Activated effector memory CD4-positive, alpha-beta T cell treated with anti-CD3 and anti-CD28 coated beads, Interleukin-2, amount 50 U/mL, for 16 hours (primary cell): ENCODE data around the gene KIF1A.
A peak's percentile ranks its signal among the peaks of the same experiment; 100 is the strongest.
"Not testable (repeated sequence)": the region's sequence is repeated elsewhere in the genome, so short reads cannot be mapped to it uniquely, and the experiment has no call there.

Experiments
- DNase-seq: peaks from one replicate; pipeline ENCODE4 v3.0.0-alpha.2; 2020

Gene KIF1A

DNA sequence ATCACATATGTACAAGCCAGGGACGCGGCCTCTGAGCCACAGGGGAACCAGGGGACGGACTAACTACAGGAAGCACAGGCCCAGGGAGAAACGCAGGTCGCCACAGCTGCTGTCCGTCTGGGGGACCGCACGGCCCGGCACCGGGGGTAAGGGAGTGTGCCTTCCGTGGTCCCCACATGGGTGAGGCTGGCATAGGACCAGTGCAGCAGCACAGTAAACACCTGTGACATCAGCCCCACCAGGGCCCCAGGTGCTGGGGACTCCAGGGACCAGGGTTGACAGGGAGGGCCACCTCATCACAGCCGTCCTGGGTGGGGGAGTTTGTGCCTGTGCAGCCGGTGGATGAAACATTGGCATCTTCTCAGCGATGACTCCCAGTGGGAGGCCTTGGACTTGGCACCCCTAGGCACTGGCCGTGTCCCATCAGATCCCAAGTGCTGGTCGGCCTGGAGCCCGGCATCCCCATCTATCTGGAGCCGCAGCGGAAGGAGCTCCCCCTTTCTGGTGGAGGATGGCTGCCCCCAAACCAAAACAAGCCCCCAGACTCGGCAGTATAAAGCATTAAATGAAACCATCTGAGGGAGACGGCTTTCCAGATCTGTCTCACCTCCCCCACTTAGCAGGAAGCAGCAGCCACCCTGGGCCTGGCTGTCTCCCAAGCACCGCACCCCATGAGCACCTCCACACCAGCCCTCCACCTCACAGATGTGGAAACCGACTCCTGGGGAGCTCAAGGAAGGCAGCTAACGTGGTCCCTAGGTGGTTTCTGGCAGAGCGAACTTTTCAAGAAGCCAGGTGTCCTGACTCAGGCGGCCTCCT, 105.9 kb downstream of the KIF1A start:
- no peak for DNase-seq

- no peak for DNase-seq
Measured at GRCh38 chr2:240713071-240713927, 106.7 kb downstream of the KIF1A start.

GRCh38 chr2:240712121-240712520, 107.9 kb downstream of the KIF1A start:
- no peak for DNase-seq

DNA sequence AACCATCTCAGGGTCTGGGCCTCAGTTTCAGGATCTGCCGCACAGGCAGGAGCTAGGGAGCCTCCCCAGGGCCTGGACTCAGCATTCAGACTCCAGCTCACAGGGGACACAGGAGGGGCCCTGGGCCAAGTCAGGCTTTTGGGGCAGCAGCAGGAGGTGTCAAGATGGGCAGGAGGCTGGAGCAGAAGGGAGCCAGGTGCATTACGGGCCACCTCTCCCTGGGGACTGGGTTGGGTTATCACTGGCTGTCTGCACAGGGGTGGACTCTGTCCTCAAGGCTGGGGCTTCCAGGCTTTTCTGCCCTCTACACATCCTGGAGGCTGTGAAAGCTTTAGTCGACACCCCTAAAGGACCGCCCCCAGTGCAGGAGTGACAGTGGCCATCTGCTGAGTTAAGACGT, 108.3 kb downstream of the KIF1A start:
- DNase-seq: no peak

DNA sequence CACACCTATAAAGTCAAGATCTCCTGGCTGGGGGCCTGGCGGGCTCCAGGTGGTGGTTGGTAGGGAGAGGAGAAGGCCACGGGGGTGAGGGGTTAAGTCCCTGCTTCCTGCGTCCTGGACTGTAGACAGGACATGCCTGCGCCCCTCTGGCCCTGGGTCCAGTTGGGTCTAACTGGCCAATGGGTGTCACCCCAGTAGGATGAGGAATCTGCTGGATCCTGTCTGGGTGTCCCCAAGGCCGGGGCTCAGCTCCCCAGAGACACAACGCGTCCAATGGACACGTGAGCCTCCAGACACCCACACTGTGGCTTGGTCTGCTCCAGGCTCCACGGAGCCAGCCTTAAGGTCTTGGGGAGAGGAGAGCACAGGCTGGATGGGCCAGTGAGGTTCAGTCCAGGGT, 108.7 kb downstream of the KIF1A start:
- no peak for DNase-seq

DNA sequence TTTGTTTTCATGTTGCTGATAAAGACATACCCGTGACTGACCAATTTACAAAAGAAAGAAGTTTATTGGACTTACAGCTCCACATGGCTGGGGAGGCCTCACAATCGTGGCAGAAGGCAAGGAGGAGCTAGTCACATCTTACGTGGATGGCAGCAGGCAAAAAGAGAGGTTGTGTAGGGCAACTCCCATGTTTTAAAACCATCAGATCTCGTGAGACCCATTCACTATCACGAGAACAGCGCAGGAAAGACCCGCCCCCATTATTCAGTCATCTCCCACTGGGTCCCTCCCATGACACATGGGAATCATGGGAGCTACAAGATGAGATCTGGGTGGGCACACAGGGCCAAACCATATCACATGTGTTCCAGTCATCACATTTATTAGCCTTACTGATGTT, 111.6 kb downstream of the KIF1A start:
- DNase-seq: no peak

GRCh38 chr2:240707821-240708220, 112.2 kb downstream of the KIF1A start:
- DNase-seq: no peak

- no peak for DNase-seq
Measured at GRCh38 chr2:240707043-240707756, 112.8 kb downstream of the KIF1A start.

DNA sequence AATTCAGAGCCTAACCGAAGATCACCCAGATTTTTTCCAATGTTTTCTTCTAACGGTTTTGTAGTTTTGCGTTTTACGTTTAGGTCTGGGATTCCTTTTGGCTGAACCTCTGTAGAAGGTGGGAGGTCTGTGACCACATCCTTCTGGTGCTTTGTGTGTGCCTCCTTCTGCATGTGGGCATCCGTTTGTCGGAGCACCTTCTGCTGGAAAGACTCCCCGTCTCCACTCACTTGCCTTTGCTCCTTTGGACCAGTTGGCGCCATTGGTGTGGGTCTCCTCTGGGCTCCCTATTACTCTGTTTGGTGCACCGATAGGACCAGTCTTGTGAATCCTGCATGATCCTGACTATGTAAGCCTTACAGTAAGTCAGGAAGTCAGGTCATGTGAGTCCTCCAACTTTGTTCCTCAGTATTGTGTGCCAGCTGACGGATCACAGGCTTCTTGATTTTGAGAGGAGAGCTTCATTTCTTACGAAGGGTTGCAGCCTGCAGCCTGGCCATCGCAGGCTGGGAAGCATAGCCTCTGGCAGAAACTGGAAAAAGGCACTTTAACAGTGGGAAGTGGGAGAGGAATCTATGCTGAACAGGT, 114.7 kb downstream of the KIF1A start:
- no peak for DNase-seq

GRCh38 chr2:240704651-240705050, 115.4 kb downstream of the KIF1A start:
- DNase-seq: peak; percentile 70

GRCh38 chr2:240703417-240704341, 116.3 kb downstream of the KIF1A start:
- DNase-seq: peak; percentile 56

DNA sequence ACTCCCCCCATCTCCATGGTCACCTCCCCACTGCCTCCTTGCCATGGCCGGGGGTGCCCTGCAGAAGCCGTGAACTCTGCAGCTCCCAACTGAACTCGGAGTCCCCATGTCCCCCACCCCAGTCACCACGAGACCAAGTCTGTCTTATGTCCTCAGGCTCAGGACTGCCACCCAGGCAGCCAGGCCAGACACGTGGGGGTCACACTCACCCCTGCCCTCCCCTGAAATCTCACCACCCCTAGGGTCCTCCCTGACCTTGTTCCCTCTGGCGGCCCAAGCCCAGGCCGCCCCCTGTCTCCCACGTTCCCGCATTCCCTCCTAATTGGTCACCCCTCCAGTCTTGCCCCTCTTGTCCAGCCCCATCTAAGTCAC, 117.4 kb downstream of the KIF1A start:
- peak; percentile 41 for DNase-seq

GRCh38 chr2:240701736-240702639, 118.0 kb downstream of the KIF1A start:
- peak; percentile 53 for DNase-seq

- DNase-seq: peak; percentile 57
Measured at GRCh38 chr2:240701091-240701735, 118.8 kb downstream of the KIF1A start.

DNA sequence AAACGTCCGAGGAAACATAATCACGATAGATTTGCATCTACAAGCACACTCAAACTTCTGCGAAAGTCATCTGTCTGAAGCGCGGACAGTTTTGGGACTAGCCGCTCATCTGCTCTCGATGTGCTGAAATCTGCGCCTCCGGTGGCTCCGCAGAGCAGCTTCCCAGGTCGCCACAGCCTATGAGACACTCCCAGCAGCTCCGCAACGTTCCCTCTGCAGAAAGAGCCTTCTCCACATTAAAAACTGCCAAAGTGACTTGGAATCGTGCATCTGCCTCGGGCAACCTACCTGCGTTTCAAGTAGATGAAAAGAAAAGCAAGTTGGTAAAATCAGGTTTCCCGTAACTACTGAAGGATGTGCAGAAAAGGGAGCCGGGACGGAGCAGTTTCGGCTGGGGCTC, 119.4 kb downstream of the KIF1A start:
- not testable (repeated sequence) for DNase-seq

DNA sequence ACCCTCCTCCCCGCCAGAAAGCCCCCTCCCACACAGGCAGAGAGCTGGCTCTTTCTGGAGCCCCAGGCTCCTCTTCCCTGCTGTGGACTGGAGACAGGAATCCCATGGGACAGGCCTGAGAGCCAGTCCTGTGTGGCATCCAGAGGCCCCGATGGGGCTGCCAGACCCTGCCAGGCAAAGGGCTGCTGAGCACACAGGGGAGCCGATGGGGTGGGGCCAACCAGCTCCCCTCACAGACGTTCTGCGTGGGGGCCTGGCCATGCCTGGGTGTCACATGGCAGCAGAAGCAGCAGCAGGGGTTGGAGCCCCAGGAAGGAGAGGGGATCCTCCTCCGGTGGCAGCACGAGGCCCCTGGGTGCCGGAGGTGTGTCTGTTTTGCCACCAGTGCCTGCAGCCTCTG, 120.2 kb downstream of the KIF1A start:
- not testable (repeated sequence) for DNase-seq

- DNase-seq: peak; percentile 57
Measured at GRCh38 chr2:240698852-240699561, 121.0 kb downstream of the KIF1A start.

GRCh38 chr2:240696469-240696868, 123.5 kb downstream of the KIF1A start:
- not testable (repeated sequence) for DNase-seq

DNA sequence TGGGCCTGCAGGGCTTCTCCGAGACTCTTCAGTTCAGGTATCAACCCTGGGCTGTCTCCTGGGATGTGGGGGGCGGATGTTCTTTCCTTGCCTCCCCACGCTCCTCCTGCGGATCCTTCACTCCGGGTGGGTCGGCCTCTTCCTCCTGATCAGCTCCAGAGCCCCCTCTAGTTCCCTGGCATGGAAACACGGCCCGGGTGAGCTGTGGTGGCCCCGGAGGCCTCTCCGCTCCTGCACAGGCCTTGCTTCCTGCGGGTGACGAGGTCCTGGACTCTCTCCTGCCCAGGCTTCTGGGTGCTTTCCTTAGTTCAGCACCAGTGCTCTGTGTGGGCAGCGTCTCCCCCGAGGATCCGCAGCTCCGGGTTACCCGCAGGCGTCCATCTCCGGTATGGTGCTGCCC, 124.4 kb downstream of the KIF1A start:
- not testable (repeated sequence) for DNase-seq
